Neuronal stem cell (in vitro differentiated cells): ENCODE data around the gene FAM171A2.
A peak's percentile ranks its signal among the peaks of the same experiment; 100 is the strongest.

Source experiments
- DNase-seq: peaks from one replicate; pipeline ENCODE4 v3.0.0-alpha.2; 2013; ENCODE audit warnings: low spot score
- H2AFZ ChIP-seq: one replicate; pipeline ENCODE4 v1.6.1; 2013; ENCODE audit warnings: mild to moderate bottlenecking, low read length, inconsistent platforms
- H2AK5ac ChIP-seq: 2 replicates; pipeline ENCODE4 v1.6.1; 2013; ENCODE audit warnings: low read depth, mild to moderate bottlenecking, inconsistent platforms, low read length, moderate library complexity, mixed read lengths
- H2BK120ac ChIP-seq: 2 replicates; pipeline ENCODE4 v1.6.1; 2013; ENCODE audit warnings: low read depth, mild to moderate bottlenecking, inconsistent platforms, low read length, moderate library complexity, mixed read lengths
- H2BK12ac ChIP-seq: one replicate; pipeline ENCODE4 v1.6.1; 2013; ENCODE audit warnings: low read length, inconsistent platforms
- H2BK15ac ChIP-seq: 2 replicates; pipeline ENCODE4 v1.6.1; 2013; ENCODE audit warnings: mild to moderate bottlenecking, low read length, inconsistent platforms, mixed read lengths
- H2BK5ac ChIP-seq: one replicate; pipeline ENCODE4 v1.6.1; 2013; ENCODE audit warnings: inconsistent platforms, mild to moderate bottlenecking, low read length, moderate library complexity
- H3K14ac ChIP-seq: one replicate; pipeline ENCODE4 v1.6.1; 2013; ENCODE audit warnings: low read length, inconsistent platforms
- H3K18ac ChIP-seq: 2 replicates; pipeline ENCODE4 v1.6.1; 2013; ENCODE audit warnings: low read length, inconsistent platforms
- H3K23ac ChIP-seq: 2 replicates; pipeline ENCODE4 v1.6.1; 2013; ENCODE audit warnings: low read depth, mild to moderate bottlenecking, mixed read lengths, low read length, inconsistent platforms; ENCODE audit not compliant: poor library complexity
- H3K27ac ChIP-seq: replicated peaks from 3 replicates; pipeline ENCODE4 v1.5.1; 2013; ENCODE audit warnings: low read length, inconsistent platforms
- H3K27me3 ChIP-seq, 3 experiments: 2 replicates each; pipeline ENCODE4 v1.6.1; 2013; ENCODE audit warnings: low read length in 3 of 3, mild to moderate bottlenecking in 2 of 3, inconsistent platforms in 1 of 3, low read depth in 1 of 3, mixed read lengths in 1 of 3, moderate library complexity in 1 of 3; ENCODE audit not compliant: control insufficient read depth in 3 of 3, insufficient read depth in 3 of 3
- H3K36me3 ChIP-seq, 2 donors: replicated peaks in 1 of 2; 2 replicates each; pipeline ENCODE4 v1.6.1; 2013; ENCODE audit warnings: low read length in 2 of 2; ENCODE audit not compliant: control insufficient read depth in 2 of 2, insufficient read depth in 2 of 2
- H3K4ac ChIP-seq: 2 replicates; pipeline ENCODE4 v1.6.1; 2013; ENCODE audit warnings: inconsistent platforms, mild to moderate bottlenecking, low read length, moderate library complexity
- H3K4me1 ChIP-seq, 2 donors: 1 replicate in 1 of 2; 2 replicates in 1 of 2; pipeline ENCODE4 v1.6.1; 2013; ENCODE audit warnings: low read length in 2 of 2, low read depth in 1 of 2; ENCODE audit not compliant: control insufficient read depth in 2 of 2, insufficient read depth in 1 of 2
- H3K4me2 ChIP-seq: one replicate; pipeline ENCODE4 v1.6.1; 2013; ENCODE audit warnings: mild to moderate bottlenecking, low read length, inconsistent platforms; ENCODE audit not compliant: insufficient read depth, poor library complexity, severe bottlenecking
- H3K4me3 ChIP-seq, 2 donors: 2 replicates each; pipeline ENCODE4 v1.5.1; 2013; ENCODE audit warnings: low read length in 2 of 2, mild to moderate bottlenecking in 2 of 2, inconsistent platforms in 1 of 2, moderate library complexity in 1 of 2
- H3K79me1 ChIP-seq: one replicate; pipeline ENCODE4 v1.6.1; 2013; ENCODE audit warnings: low read depth, mild to moderate bottlenecking, inconsistent platforms, low read length, moderate library complexity
- H3K9ac ChIP-seq: one replicate; pipeline ENCODE4 v1.6.1; 2013; ENCODE audit warnings: mild to moderate bottlenecking, low read depth, low read length, inconsistent platforms; ENCODE audit not compliant: poor library complexity
- H3K9me3 ChIP-seq, 2 donors: replicated peaks in 1 of 2; 2 replicates each; pipeline versions ENCODE3 to v1.6.1; 2013; ENCODE audit warnings: low read length in 2 of 2, mild to moderate bottlenecking in 2 of 2, inconsistent platforms in 1 of 2, low read depth in 1 of 2, mixed read lengths in 1 of 2, moderate library complexity in 1 of 2; ENCODE audit not compliant: control insufficient read depth in 2 of 2, insufficient read depth in 1 of 2
- H4K8ac ChIP-seq: one replicate; pipeline ENCODE4 v1.6.1; 2013; ENCODE audit warnings: low read depth, mild to moderate bottlenecking, inconsistent platforms, low read length, moderate library complexity
- H4K91ac ChIP-seq: one replicate; pipeline ENCODE4 v1.6.1; 2013; ENCODE audit warnings: low read length, low read depth, mild to moderate bottlenecking, inconsistent platforms; ENCODE audit not compliant: poor library complexity
- WGBS, 2 donors: extraction: QIAGEN DNeasy Blood & Tissue Kit; methylation state at CpG; one replicate each; pipeline ENCODE4 v1.1.7; 2013; ENCODE audit warnings: missing lambda C conversion rate in 2 of 2, mixed read lengths in 1 of 2; ENCODE audit not compliant: insufficient read length in 2 of 2, insufficient replicate concordance in 1 of 2; ENCODE audit errors: extremely low coverage in 2 of 2; 5-methylcytosine and 5-hydroxymethylcytosine counted together

The FAM171A2 gene

GRCh38 chr17:44375196-44376017 lies 11.8 kb upstream of the FAM171A2 start:
- Histone ChIP-seq H3K27me3 (peaks cover 0 to 11% (median 0%) of the 10 kb centered on the region in 3 experiments), H2AK5ac (peak overlapping the region; percentile 37), H3K4me3 (no peak overlapping the region), H2BK15ac (peak overlapping the region; percentile 63), H3K9ac (peak overlapping the region; percentile 25), H3K79me1 (no peaks in the 10 kb centered on the region), H4K8ac (no peak overlapping the region), H3K14ac (no peak overlapping the region), H2BK5ac (no peak overlapping the region), H2AFZ (peak overlapping the region; percentile 76), H4K91ac (no peak overlapping the region), H3K18ac (peak overlapping the region; percentile 79), H3K4me1 (peaks cover 2 to 11% of the 10 kb centered on the region in 2 donors), H2BK12ac (no peak overlapping the region), H3K9me3 (no peaks in the 10 kb centered on the region), H3K23ac (no peak overlapping the region), H3K4ac (no peak overlapping the region), H3K27ac (no peak overlapping the region), H3K4me2 (no peak overlapping the region), H3K36me3 (no peaks in the 10 kb centered on the region), H2BK120ac (no peak overlapping the region)
- DNase-seq = no peak
- no CpG with 5 or more reads among the region's 22 CpGs for WGBS, 2 donors

GRCh38 chr17:44374306-44375195 lies 10.9 kb upstream of the FAM171A2 start:
- Histone ChIP-seq H3K18ac (peak overlapping the region; percentile 91), H3K4ac (no peak overlapping the region), H2BK120ac (no peak overlapping the region), H2BK15ac (no peak overlapping the region), H3K27ac (no peak overlapping the region), H3K9me3 (no peaks in the 10 kb centered on the region), H3K4me2 (no peak overlapping the region), H2AFZ (peak overlapping the region; percentile 76), H3K14ac (no peak overlapping the region), H3K27me3 (peaks cover 0 to 11% (median 0%) of the 10 kb centered on the region in 3 experiments), H3K4me3 (peak overlapping the region in 1 of 2 donors; percentile 71), H3K9ac (no peak overlapping the region), H2AK5ac (peak overlapping the region; percentile 1), H4K91ac (no peak overlapping the region), H3K23ac (no peak overlapping the region), H2BK12ac (no peak overlapping the region), H3K79me1 (no peaks in the 10 kb centered on the region), H4K8ac (no peak overlapping the region), H3K4me1 (peaks cover 2 to 11% of the 10 kb centered on the region in 2 donors), H2BK5ac (peak overlapping the region; percentile 13), H3K36me3 (no peaks in the 10 kb centered on the region)
- DNase-seq = no peak
- no CpG with 5 or more reads among the region's 31 CpGs for WGBS, 2 donors

GRCh38 chr17:44372036-44372435 lies 8.4 kb upstream of the FAM171A2 start:
- no peaks in the 10 kb centered on the region for H3K79me1 ChIP-seq
- no peak overlapping the region for H4K91ac ChIP-seq
- H3K14ac ChIP-seq = no peak overlapping the region
- WGBS, 2 donors = no CpG with 5 or more reads among the region's 10 CpGs
- H3K9ac ChIP-seq = no peak overlapping the region
- no peak overlapping the region for H3K27ac ChIP-seq
- no peak overlapping the region for H4K8ac ChIP-seq
- no peak overlapping the region for H3K4me2 ChIP-seq
- H3K27me3 ChIP-seq = peaks cover 0 to 13% (median 0%) of the 10 kb centered on the region in 3 experiments
- peak overlapping the region; percentile 61 for H2AK5ac ChIP-seq
- no peaks in the 10 kb centered on the region for H3K9me3 ChIP-seq
- H2BK15ac ChIP-seq = peak overlapping the region; percentile 64
- DNase-seq = no peak
- H2BK5ac ChIP-seq = no peak overlapping the region
- H3K4ac ChIP-seq = no peak overlapping the region
- no peak overlapping the region for H2BK12ac ChIP-seq
- H3K18ac ChIP-seq = no peak overlapping the region
- no peak overlapping the region for H3K4me3 ChIP-seq
- H2AFZ ChIP-seq = no peak overlapping the region
- peaks cover 2 to 11% of the 10 kb centered on the region in 2 donors for H3K4me1 ChIP-seq
- peak overlapping the region; percentile 73 for H3K23ac ChIP-seq
- no peak overlapping the region for H2BK120ac ChIP-seq
- no peaks in the 10 kb centered on the region for H3K36me3 ChIP-seq
